ENCODE data around the gene TMEM87B. TPM values are rescaled to one million over a fixed set of nuclear protein-coding genes. Genes with fewer than 3 reads are reported as not detected.

Gene TMEM87B
- polyA plus RNA-seq, 1 donor from 2014 or later, result 12.8 TPM

- H3K9me2 ChIP-seq (ENCODE audit: insufficient read depth, low read length), result no peaks in the 10 kb centered on the region
- no peaks in the 10 kb centered on the region for H3K27me3 ChIP-seq (ENCODE audit: insufficient read depth, low read depth, low read length)
- H3K27ac ChIP-seq (ENCODE audit: low read length), result no peak overlapping the region
- H3K9me3 ChIP-seq (ENCODE audit: low read length), result no peaks in the 10 kb centered on the region
- no peaks in the 10 kb centered on the region for H3K79me2 ChIP-seq (replicated peaks; ENCODE audit: insufficient read depth, low read length)
- H3F3A ChIP-seq (ENCODE audit: insufficient read depth, low read length, poor library complexity, severe bottlenecking), result no peaks in the 10 kb centered on the region
- H3K4me3 ChIP-seq (ENCODE audit: low read length), result no peak overlapping the region
- H3K36me3 ChIP-seq (ENCODE audit: insufficient read depth, low read length), result no peaks in the 10 kb centered on the region
- H3K9ac ChIP-seq (ENCODE audit: low read length), result no peak overlapping the region
- no peak overlapping the region for H2AFZ ChIP-seq (ENCODE audit: low read depth, low read length)
- no peak for TF ChIP-seq CTCF (IDR thresholded peaks at IDR 0.05; ENCODE audit: poor library complexity, severe bottlenecking)
- no peak for TF ChIP-seq SMC3 (conservative IDR thresholded peaks at IDR 0.05; ENCODE audit: poor library complexity)
- no peak for TF ChIP-seq TAF1 (IDR thresholded peaks at IDR 0.05; ENCODE audit: low read depth)
- TF ChIP-seq EZH2 (IDR thresholded peaks at IDR 0.05; ENCODE audit: borderline replicate concordance, insufficient read depth, low read length, poor library complexity, severe bottlenecking), result no peak
- TF ChIP-seq RAD21 (conservative IDR thresholded peaks at IDR 0.05), result no peak
- no peak for TF ChIP-seq POLR2AphosphoS5 (IDR thresholded peaks at IDR 0.05)
- no peak for TF ChIP-seq EP300 (conservative IDR thresholded peaks at IDR 0.05; ENCODE audit: poor library complexity, severe bottlenecking)
- TF ChIP-seq MXI1 (conservative IDR thresholded peaks at IDR 0.05; ENCODE audit: poor library complexity, severe bottlenecking), result no peak
- TF ChIP-seq, protein P1, sequence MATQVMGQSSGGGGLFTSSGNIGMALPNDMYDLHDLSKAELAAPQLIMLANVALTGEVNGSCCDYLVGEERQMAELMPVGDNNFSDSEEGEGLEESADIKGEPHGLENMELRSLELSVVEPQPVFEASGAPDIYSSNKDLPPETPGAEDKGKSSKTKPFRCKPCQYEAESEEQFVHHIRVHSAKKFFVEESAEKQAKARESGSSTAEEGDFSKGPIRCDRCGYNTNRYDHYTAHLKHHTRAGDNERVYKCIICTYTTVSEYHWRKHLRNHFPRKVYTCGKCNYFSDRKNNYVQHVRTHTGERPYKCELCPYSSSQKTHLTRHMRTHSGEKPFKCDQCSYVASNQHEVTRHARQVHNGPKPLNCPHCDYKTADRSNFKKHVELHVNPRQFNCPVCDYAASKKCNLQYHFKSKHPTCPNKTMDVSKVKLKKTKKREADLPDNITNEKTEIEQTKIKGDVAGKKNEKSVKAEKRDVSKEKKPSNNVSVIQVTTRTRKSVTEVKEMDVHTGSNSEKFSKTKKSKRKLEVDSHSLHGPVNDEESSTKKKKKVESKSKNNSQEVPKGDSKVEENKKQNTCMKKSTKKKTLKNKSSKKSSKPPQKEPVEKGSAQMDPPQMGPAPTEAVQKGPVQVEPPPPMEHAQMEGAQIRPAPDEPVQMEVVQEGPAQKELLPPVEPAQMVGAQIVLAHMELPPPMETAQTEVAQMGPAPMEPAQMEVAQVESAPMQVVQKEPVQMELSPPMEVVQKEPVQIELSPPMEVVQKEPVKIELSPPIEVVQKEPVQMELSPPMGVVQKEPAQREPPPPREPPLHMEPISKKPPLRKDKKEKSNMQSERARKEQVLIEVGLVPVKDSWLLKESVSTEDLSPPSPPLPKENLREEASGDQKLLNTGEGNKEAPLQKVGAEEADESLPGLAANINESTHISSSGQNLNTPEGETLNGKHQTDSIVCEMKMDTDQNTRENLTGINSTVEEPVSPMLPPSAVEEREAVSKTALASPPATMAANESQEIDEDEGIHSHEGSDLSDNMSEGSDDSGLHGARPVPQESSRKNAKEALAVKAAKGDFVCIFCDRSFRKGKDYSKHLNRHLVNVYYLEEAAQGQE (IDR thresholded peaks at IDR 0.05; ENCODE audit: borderline replicate concordance), result no peak
- H4K20me1 ChIP-seq (ENCODE audit: insufficient read depth), result no peaks in the 10 kb centered on the region
- H3K4me2 ChIP-seq (ENCODE audit: low read length), result no peak overlapping the region
Observed at GRCh38 chr2:112046231-112046630, 8.8 kb upstream of the TMEM87B start.

GRCh38 chr2:112047537-112048235 lies 7.4 kb upstream of the TMEM87B start:
- Histone ChIP-seq H3F3A (ENCODE audit: insufficient read depth, low read length, poor library complexity, severe bottlenecking) (no peaks in the 10 kb centered on the region), H3K9ac (ENCODE audit: low read length) (no peak overlapping the region), H2AFZ (ENCODE audit: low read depth, low read length) (no peak overlapping the region)

More at GRCh38 chr2:112047537-112048235, 7.4 kb upstream of the TMEM87B start:
- TF ChIP-seq, protein P1 (IDR thresholded peaks at IDR 0.05; ENCODE audit: borderline replicate concordance), result no peak
- no peak for TF ChIP-seq CTCF (IDR thresholded peaks at IDR 0.05; ENCODE audit: poor library complexity, severe bottlenecking)
- TF ChIP-seq EP300 (conservative IDR thresholded peaks at IDR 0.05; ENCODE audit: poor library complexity, severe bottlenecking), result no peak
- no peaks in the 10 kb centered on the region for H3K9me2 ChIP-seq (ENCODE audit: insufficient read depth, low read length)
- H3K9me3 ChIP-seq (ENCODE audit: low read length), result no peaks in the 10 kb centered on the region
- no peaks in the 10 kb centered on the region for H3K27me3 ChIP-seq (ENCODE audit: insufficient read depth, low read depth, low read length)
- no peaks in the 10 kb centered on the region for H3K36me3 ChIP-seq (ENCODE audit: insufficient read depth, low read length)
- no peak overlapping the region for H3K4me2 ChIP-seq (ENCODE audit: low read length)
- no peak overlapping the region for H3K27ac ChIP-seq (ENCODE audit: low read length)
- H3K79me2 ChIP-seq (replicated peaks; ENCODE audit: insufficient read depth, low read length), result no peaks in the 10 kb centered on the region
- no peaks in the 10 kb centered on the region for H4K20me1 ChIP-seq (ENCODE audit: insufficient read depth)
- H3K4me3 ChIP-seq (ENCODE audit: low read length), result no peak overlapping the region

All from neural cell (in vitro differentiated cells).